GM12864 (cell line): ENCODE results near the gene CILP2.

ENCODE experiments used
- DNase-seq: peaks from one replicate; pipeline ENCODE4 v3.0.0-alpha.2; 2011; ENCODE audit warnings: low read depth
- H3K4me3 ChIP-seq: 2 replicates; pipeline ENCODE4 v1.5.1; 2011; ENCODE audit warnings: mild to moderate bottlenecking, low read depth, low read length, control low read depth
- TF ChIP-seq, protein P1 (sequence below): IDR thresholded peaks from 2 replicates; pipeline ENCODE4 v1.5.1; 2011; ENCODE audit warnings: low read depth, mild to moderate bottlenecking, moderate library complexity, low read length, control low read depth, inconsistent platforms; ENCODE audit errors: missing control alignments

Gene CILP2

DNA sequence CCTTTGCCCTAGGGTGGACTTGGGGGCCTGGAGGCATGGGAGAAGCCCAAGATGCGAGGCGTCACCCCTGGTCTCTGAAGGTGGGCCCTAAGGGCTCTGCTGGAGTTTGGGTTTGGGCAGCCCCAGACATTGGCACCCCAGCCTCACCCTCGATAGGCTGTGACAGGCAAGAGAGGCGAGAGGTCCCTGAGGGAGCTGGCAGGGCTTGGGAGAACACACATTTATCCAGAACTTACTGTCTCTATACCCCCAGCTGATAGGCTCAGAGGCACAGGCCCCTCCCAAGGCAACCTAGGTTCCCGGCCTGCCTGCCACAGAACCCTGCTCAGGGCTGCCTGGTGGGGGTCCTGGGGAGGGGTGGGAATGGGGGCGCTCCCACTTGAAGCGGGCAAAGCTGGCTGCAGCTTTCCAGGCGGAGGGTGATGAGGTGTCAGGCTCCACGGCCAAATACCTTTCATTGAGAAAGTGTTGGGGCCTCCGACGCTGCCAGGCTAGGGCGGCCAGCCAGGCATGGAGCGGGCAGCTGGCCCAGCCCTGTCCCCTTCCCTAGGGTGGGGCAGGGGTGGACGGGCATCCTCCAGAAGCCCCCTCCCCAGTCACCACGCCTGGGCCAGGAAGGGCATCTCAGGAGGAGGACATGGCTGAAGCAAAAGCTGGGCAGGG is 9.7 kb downstream of the CILP2 start:
- no peak overlapping the region for H3K4me3 ChIP-seq
- TF ChIP-seq, protein P1, sequence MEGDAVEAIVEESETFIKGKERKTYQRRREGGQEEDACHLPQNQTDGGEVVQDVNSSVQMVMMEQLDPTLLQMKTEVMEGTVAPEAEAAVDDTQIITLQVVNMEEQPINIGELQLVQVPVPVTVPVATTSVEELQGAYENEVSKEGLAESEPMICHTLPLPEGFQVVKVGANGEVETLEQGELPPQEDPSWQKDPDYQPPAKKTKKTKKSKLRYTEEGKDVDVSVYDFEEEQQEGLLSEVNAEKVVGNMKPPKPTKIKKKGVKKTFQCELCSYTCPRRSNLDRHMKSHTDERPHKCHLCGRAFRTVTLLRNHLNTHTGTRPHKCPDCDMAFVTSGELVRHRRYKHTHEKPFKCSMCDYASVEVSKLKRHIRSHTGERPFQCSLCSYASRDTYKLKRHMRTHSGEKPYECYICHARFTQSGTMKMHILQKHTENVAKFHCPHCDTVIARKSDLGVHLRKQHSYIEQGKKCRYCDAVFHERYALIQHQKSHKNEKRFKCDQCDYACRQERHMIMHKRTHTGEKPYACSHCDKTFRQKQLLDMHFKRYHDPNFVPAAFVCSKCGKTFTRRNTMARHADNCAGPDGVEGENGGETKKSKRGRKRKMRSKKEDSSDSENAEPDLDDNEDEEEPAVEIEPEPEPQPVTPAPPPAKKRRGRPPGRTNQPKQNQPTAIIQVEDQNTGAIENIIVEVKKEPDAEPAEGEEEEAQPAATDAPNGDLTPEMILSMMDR, result no peak
- DNase-seq, result no peak

DNA sequence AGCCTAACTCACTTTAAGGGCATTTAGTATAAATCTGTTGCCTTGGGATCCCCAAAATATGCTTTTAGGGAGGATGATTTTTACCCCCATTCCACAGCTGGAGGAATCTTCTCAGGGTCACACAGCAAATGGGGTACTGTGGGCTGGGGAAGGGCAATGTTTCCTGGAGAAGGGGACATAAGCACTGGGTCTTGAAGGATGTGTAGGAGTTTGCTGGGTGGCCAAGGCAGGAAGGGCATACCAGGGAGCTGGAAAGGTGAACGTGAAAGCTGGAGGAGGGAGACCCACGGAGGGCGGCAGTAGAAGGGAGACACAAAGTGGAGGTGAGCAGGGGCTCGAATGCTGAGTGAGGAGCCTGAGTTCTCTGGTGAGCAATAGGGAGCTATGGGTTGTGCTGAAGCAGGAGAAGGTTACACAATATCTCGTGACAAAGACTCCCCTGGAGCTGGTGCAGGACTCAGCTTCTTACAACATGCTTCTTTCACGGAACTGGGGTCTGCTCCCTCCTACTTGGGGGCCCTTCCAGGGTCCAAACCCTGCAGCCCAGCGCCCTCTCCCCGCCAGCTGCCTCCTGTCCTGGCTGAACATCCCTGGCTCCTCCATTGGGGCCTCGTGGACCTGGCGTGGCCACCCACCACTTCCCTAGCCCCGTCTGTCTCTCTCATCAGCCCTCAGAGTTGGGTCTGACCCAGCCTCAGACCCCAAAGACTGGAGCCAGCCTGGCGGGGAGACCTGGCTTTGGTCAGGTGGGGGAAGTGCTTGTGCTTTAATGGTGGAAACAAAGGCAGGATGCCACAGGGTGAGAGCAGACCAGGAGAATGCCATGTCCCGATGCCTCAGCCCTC is 11.1 kb downstream of the CILP2 start:
- no peak overlapping the region for H3K4me3 ChIP-seq
- TF ChIP-seq, protein P1, result no peak
- DNase-seq, result no peak

- DNase-seq, result no peak
- H3K4me3 ChIP-seq, result no peak overlapping the region
- TF ChIP-seq, protein P1, result no peak
Measured at GRCh38 chr19:19549804-19550464, 11.9 kb downstream of the CILP2 start.

DNA sequence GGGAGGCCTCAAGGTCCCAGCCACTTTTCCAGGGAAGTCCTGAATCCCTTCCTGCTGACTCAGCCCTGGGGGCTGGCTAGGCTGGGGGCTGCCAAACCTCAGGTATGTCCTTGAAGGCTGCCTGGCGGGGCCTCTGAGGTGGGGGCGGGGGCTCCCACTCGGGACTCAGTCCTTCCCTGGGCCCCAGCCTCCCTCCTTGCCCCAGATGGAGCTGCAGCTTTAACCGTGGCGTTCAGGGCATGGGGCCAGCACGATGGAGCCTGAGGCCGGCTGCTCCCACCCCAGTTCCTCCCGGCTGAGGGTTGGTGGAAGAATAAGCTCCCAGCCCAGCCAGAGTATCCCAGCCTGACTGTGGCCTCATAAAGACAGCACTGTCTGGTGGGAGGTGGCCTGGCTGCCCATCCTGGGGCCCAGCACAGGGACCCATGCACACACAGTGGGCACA is 12.4 kb downstream of the CILP2 start:
- H3K4me3 ChIP-seq, result no peak overlapping the region
- TF ChIP-seq, protein P1, result no peak
- no peak for DNase-seq

DNA sequence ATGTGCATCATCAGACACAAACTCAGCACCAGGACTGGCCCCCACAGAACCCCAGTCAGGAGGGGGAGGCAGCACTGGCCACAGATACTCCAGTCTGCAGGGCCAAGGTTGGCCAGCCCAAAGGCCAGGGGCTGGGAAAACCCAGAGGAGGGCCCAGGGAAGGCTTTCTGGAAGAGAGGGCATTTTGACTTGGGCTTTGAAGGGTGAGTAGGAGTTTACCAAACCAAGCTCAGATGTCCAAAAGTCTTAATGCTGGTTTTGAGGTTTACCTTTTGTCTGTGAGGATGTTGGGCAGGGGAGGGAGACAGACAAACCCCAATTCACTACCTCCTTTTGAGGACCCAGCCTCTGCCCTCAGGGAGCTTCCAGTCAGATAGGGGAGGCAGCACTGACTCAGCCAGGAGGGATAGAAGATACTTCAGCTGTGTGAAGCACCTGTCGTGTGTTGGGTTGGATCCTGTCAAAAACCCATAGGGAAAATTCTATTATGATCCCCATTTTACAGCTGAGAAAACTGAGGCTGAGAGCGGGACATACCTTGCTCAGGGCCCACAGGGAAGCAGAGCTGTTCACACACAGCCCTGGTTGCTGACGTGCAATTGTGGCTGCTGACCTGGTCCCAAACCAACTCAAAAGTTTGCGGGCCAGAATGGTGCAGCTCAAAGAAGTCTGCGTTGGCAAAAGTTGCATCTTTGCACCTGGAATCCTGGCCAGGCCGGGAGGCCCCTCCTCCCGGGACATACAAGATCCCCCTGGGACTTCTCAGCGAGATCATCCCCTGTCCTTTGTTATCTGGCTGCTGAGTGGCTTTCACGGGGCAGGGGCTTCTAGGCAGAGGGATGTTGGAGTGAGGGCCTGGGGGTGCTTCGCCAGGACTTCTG is 13.1 kb downstream of the CILP2 start:
- H3K4me3 ChIP-seq, result no peak overlapping the region
- DNase-seq, result no peak
- TF ChIP-seq, protein P1, result no peak

- TF ChIP-seq, protein P1, result no peak
- no peak for DNase-seq
- H3K4me3 ChIP-seq, result no peak overlapping the region
Measured at GRCh38 chr19:19551853-19552192, 13.8 kb downstream of the CILP2 start.
